Activated T-helper 1 cell treated with anti-CD3 and anti-CD28 coated beads, Interleukin-2, amount 50 U/mL, for 16 hours (primary cell): ENCODE measurements around the gene SIK3.
"Not testable (repeated sequence)": the region's sequence is repeated elsewhere in the genome, so short reads cannot be mapped to it uniquely, and the experiment has no call there.

Experiments
- DNase-seq, 2 donors: peaks; one replicate each; pipeline ENCODE4 v3.0.0-alpha.2; 2020; ENCODE audit warnings: low read depth in 1 of 2, low spot score in 1 of 2

The SIK3 gene

GRCh38 chr11:116804001-116804400, 294.2 kb downstream of the SIK3 start:
- DNase-seq, result no peak

GRCh38 chr11:116801662-116802061, 296.6 kb downstream of the SIK3 start:
- DNase-seq, result not testable (repeated sequence)

GRCh38 chr11:116800610-116801009, 297.6 kb downstream of the SIK3 start:
- no peak for DNase-seq

GRCh38 chr11:116798368-116798767, 299.9 kb downstream of the SIK3 start:
- no peak for DNase-seq

- no peak for DNase-seq
These were observed 300.4 kb downstream of the SIK3 start for GRCh38 chr11:116797816-116798215.

GRCh38 chr11:116796548-116796947, 301.7 kb downstream of the SIK3 start:
- DNase-seq, result no peak

GRCh38 chr11:116794851-116795250, 303.4 kb downstream of the SIK3 start:
- DNase-seq, result no peak

- DNase-seq, result no peak
These were observed 304.5 kb downstream of the SIK3 start for GRCh38 chr11:116793772-116794097.
